Activated T-helper 1 cell treated with anti-CD3 and anti-CD28 coated beads, Interleukin-2, amount 50 U/mL, for 16 hours (primary cell): ENCODE measurements around the gene MS4A3.
"Not testable (repeated sequence)": the region's sequence is repeated elsewhere in the genome, so short reads cannot be mapped to it uniquely, and the experiment has no call there.

ENCODE experiments used
- DNase-seq, 2 donors: peaks; one replicate each; pipeline ENCODE4 v3.0.0-alpha.2; 2020; ENCODE audit warnings: low read depth in 1 of 2, low spot score in 1 of 2

Gene MS4A3, protein sequence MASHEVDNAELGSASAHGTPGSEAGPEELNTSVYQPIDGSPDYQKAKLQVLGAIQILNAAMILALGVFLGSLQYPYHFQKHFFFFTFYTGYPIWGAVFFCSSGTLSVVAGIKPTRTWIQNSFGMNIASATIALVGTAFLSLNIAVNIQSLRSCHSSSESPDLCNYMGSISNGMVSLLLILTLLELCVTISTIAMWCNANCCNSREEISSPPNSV

DNA sequence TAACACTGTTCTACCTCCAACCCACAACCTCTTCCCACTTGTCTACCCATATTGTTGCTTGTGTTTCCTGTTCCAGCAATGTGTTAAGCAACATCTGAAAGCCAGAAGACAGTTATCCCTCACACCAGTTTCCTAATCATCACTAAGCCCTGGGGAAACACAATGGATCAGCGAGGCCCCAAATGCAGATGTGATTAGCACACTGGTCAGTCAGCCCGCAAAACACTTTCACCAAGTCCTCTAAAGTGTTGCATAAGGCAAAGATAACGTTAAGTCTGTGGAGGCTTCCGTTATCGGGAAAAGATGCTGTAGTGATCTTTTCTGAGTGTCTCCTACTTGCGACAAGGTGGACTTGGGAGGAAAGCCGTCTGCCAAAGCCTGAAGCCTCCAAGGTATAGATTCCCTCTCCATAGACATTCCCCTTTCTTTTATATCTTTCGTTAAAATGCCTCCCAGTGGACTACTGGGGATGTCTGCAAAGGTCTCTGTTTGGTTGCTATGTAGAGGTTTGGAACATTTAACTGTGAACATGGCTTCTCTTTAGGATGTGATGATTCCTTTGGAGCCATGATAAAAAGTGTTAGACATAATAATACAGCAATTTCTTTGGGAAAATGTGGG lies at the start of gene MS4A3:
TSS of gene MS4A3 (plus strand) at position 317 of the 621 bp plus-strand sequence. CDS start 4,496 bp downstream, outside the sequence.
- no peak for DNase-seq

DNA sequence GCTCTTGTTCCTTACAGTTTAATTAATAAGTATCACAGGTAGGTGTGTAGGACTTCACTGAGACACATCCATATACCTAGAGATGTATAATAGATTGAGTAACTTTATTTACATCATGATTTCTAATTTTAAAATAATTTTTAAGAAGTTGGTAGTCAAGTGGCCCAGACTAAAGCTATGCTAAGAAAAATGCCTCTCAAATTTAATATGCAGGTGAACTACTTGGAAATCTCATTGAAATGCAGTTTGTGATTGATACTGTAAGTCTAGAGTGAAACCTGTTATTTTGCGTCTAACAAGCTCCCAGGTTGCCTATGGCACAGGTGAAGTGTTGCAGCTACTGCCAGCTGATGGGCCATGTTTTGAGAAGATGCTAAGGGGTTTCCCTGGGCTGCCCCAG lies 39.6 kb upstream of the MS4A3 start, which contains the start of gene OOSP4B:
TSS of gene OOSP4B (plus strand) at position 301 of the 400 bp plus-strand sequence.
- DNase-seq, result no peak

DNA sequence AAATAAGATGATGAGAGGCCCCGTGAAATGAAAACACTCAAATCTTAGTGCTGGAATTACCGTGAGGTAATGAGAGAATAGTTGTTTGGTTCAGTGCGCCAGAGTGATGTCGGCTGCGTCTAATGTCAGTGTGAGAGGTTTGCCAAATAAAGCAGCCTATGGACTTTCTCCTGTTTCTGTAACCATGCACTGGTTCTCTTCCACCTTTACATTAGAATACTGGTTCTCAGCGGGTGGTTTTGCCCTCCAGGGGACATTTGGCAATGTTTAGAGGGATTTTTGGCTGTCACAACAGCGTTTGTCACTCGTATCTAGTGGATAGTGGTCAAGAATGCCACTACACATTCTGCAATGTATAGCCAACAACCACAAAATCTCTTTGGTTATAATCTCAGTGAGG lies 38.4 kb upstream of the MS4A3 start:
- no peak for DNase-seq

- not testable (repeated sequence) for DNase-seq
These were observed 36.1 kb upstream of the MS4A3 start for GRCh38 chr11:60020376-60020775.

DNA sequence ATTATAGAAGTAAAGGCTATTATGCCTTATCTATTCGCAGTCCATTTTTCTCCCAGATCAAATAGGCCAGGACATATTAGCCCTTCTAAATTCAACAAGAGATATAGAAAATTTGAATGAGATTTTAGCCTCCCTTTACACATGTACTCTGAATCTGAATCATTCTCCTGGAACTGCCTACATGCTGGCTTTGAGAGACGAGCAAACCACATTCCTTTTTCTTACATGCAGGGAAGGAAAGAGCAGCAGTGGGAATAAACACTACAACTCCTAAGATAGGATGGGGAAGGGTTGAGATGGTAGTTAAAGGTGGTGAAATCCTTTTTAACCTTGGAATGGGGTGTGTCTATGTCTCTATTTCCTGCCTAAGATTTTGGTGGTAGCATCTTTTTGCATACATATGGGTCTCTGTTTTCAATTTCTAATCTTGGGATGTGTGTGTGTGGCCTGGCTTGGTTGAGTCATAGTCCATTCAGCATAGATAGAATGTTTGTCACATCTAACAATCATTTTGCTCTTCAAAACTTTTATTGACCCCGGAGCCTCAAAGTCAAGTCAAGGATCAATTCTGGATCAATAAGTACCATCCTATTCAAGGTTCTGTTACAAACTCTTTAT lies 27.3 kb upstream of the MS4A3 start:
- DNase-seq, result no peak

GRCh38 chr11:60040109-60040508 lies 16.4 kb upstream of the MS4A3 start, which contains the start of gene OOSP2:
TSS of gene OOSP2 (plus strand) at chr11:60040409. CDS start at chr11:60040460, 51 bp downstream.
- no peak for DNase-seq

DNA sequence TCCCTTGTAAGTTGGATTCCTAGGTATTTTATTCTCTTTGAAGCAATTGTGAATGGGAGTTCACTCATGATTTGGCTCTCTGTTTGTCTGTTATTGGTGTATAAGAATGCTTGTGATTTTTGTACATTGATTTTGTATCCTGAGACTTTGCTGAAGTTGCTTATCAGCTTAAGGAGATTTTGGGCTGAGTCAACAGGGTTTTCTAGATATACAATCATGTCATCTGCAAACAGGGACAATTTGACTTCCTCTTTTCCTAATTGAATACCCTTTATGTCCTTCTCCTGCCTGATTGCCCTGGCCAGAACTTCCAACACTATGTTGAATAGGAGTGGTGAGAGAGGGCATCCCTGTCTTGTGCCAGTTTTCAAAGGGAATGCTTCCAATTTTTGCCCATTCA lies 6.0 kb upstream of the MS4A3 start:
- not testable (repeated sequence) for DNase-seq

DNA sequence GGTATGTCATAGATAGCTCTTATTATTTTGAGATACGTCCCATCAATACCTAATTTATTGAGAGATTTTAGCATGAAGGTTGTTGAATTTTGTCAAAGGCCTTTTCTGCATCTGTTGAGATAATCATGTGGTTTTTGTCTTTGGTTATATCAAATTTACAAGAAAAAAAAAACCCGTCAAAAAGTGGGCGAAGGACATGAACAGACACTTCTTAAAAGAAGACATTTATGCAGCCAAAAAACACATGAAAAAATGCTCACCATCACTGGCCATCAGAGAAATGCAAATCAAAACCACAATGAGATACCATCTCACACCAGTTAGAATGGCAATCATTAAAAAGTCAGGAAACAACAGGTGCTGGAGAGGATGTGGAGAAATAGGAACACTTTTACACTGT lies 5.6 kb upstream of the MS4A3 start:
- not testable (repeated sequence) for DNase-seq

- no peak for DNase-seq
These were observed 2.6 kb downstream of the MS4A3 start for GRCh38 chr11:60059052-60059451.

DNA sequence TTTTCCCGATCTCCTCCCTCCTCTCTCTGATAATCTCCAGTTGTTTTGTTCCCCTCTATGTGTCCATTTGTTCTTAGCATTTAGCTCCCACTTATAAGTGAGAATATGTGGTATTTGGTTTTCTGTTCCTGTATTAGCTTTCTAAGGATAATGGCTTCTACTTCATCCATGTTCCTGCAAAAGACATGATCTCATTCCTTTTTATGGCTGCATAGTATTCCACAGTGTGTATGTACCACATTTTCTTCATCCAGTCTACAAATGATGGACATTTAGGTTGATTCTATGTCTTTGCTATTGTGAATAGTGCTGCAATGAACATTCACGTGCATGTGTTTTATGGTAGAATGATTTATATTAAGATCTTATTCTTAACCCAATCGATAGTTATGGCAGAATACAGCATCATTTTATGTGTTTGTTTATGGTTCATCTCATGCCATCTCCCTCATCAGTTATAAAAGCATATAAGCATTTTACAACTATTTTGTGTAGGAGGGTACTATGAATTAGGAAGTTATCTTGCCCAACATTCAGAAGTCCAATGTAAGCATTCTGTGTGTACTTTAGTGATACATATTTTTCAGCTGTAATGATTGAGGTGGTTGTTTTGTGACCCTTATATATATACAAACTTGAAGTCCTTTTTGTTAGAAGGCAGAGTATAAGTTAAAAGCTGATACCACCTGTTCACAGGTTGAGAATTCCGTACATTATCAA lies 3.2 kb downstream of the MS4A3 start:
- DNase-seq, result no peak

DNA sequence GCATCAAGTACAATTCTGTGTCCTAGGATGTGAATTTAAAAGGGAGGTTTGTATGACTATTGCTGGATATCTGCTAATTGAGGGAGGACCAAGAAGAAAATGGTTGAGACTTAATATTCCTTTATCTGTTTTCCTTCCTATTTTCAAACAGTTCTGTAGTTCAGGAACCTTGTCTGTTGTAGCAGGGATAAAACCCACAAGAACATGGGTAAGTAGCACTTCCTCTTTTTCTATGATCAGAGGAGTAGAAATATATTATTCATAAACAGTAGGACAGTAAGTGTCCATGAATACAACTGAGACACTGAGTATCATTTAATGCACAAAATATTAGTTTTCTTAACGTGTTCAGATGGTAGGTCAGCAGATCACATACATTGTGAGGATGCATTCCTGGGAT lies 7.6 kb downstream of the MS4A3 start:
- no peak for DNase-seq

DNA sequence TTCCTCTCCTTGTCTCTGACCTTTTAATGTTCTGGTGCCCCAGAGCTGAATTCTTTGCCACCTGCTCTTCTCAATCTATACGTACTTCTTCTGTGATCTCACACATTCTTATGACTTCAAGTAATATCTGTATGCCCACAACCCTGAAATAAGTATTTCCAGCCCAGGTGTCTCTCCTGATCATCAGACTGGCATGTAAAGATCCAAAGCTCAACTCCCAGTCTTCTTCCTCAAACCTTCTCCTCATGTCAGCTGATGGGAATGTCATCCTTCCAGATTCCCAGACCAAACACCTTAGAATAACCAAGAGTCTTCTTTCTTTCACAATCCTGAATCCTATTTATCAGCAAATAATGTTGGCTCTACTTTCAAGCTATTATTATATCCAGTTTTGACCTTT lies 9.3 kb downstream of the MS4A3 start:
- DNase-seq, result no peak

DNA sequence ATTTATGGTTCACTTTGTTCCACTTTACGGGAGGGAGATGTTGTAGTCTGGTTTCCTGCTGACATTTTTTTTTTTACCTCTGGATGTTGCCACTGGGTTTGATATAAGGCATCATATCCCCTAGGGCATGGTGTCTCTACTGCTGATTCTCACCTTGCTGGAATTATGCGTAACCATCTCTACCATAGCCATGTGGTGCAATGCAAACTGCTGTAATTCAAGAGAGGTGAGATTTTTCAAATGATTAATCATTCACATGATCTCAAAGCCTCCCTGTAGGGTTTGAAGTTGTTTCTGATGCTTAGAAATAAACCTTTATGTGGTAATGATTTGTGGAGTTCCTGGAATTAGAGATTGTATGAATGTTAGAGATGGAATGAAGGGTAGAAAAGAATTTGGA lies 13.0 kb downstream of the MS4A3 start:
- no peak for DNase-seq

DNA sequence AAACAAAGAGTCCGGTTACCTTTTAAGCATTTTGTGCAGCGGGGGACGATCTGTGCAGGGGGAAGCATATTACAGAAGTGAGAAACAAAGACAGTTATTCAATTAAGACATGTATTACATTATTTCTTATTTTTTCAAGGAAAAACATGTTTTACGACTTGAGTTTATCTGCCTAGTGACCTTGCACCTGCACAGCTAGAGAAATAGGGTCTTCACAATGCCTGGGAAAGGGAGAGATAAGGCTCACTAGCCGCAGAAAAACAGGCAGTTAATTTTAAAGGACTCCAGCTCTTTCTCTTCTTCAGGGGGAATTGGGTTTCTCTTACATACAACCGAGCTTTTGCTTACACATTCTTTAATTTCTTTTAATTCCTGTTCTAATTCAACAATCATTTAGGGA lies 15.2 kb downstream of the MS4A3 start:
- DNase-seq, result not testable (repeated sequence)

GRCh38 chr11:60077216-60077817 lies 20.9 kb downstream of the MS4A3 start:
- DNase-seq, result no peak

DNA sequence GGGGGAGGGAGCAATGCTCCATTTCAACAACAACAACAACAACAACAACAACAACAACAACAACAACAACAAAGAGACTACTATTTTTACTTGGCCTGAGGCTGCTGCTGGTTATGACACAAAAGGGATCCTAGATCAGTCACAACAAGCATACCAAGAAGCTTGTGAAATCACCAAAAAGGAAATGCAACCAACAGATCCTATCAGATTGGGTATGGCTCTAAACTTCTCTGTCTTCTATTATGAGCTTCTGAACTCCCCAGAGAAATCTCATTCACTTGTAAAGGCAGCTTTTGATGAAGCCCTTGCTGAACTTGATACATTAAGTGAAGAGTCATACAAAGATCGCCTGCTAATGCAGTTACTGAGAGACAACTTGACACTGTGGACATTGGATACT lies 21.5 kb downstream of the MS4A3 start:
- DNase-seq, result no peak

GRCh38 chr11:60078745-60079144 lies 22.3 kb downstream of the MS4A3 start:
- DNase-seq, result no peak

DNA sequence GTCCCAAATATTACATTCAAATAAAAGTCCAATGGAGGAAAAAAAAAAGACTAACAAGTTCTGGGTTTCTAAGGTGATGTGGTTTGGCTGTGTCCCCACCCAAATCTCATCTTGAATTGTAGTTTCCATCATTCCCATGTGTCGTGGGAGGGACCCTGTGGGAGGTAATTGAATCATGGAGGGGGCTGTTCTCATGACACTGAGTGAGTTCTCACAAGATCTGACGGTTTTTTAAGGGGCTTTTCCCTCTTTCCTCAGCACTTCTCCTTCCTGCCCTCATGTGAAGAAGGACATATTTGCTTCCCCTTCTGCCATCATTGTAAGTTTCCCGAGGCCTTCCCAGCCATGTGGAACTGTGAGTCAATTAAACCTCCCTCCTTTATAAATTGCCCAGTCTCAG lies 24.1 kb downstream of the MS4A3 start:
- DNase-seq, result no peak

GRCh38 chr11:60084631-60085273 lies 28.3 kb downstream of the MS4A3 start:
- DNase-seq, result no peak

DNA sequence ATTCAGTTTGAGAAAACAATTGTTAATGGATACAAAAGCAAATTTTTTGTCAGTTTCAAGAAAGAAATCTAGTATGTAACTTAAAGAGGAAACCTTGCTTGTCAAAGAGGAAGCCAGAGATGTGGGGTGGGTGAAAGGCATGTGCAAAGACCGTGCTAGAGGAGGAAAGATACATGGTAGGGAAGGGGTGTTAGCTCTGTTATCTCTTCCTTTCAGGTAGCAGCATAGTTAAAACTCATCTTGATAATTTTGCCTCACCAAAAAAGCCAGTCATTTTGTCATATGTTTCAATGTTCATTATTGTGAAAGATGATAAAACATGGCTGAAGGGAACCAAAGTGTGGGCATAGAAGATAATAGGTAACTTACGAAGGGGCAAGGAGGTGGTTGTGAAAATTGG lies 29.4 kb downstream of the MS4A3 start:
- DNase-seq, result no peak

DNA sequence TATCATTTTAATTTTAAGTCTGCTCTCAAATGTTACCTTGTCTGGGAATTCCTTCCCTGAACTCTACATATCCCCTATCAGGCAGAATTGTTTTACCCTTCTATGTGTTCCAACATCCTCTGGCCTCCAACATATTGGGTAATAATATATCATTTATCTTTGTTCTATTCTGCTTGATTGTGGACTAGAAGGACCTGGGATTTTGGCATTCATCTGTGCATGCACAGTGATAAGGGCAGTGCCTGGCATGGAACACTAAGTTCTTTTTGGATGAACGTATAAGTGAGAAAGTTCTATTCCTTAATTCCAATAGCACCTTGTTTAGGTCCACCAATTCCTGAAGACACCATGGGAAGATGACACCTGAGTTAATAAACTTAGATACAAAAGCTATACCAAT lies 30.8 kb downstream of the MS4A3 start:
- no peak for DNase-seq
